Endodermal cell (in vitro differentiated cells): Measurements from ENCODE around the gene PCK2. TPM values are rescaled to one million over a fixed set of nuclear protein-coding genes. Genes with fewer than 3 reads are reported as not detected.
A peak's percentile ranks its signal among the peaks of the same experiment; 100 is the strongest.

Experiments used
- DNase-seq: peaks from one replicate; pipeline ENCODE4 v3.0.0-alpha.2; 2017
- H3K27ac ChIP-seq: 2 replicates; pipeline ENCODE4 v1.5.1; 2013; ENCODE audit warnings: mild to moderate bottlenecking, low read depth, low read length, moderate library complexity
- H3K27me3 ChIP-seq: 2 replicates; pipeline ENCODE4 v1.6.1; 2013; ENCODE audit warnings: mild to moderate bottlenecking, low read length, moderate library complexity; ENCODE audit not compliant: insufficient read depth, control insufficient read depth, poor library complexity, severe bottlenecking
- H3K36me3 ChIP-seq: 2 replicates; pipeline ENCODE4 v1.7.0; 2013; ENCODE audit warnings: mild to moderate bottlenecking, low read length, moderate library complexity; ENCODE audit not compliant: control insufficient read depth, insufficient read depth
- H3K4me1 ChIP-seq: one replicate; pipeline ENCODE4 v1.7.0; 2013; ENCODE audit warnings: low read length; ENCODE audit not compliant: control insufficient read depth, insufficient read depth
- H3K4me3 ChIP-seq: 2 replicates; pipeline ENCODE4 v1.5.1; 2013; ENCODE audit warnings: mild to moderate bottlenecking, low read length, moderate library complexity
- H3K9ac ChIP-seq: 2 replicates; pipeline ENCODE4 v1.6.1; 2013; ENCODE audit warnings: mild to moderate bottlenecking, low read length, moderate library complexity; ENCODE audit not compliant: poor library complexity, severe bottlenecking; ENCODE audit errors: extremely low read depth
- H3K9me3 ChIP-seq: 2 replicates; pipeline ENCODE4 v1.6.1; 2013; ENCODE audit warnings: mild to moderate bottlenecking, low read length, moderate library complexity; ENCODE audit not compliant: control insufficient read depth
- H3K27ac Mint-ChIP-seq: 2 replicates; pipeline ENCODE4 v1.8.0; 2020; ENCODE audit warnings: mixed read lengths
- H3K27me3 Mint-ChIP-seq: 2 replicates; pipeline ENCODE4 v1.8.0; 2021; ENCODE audit warnings: mild to moderate bottlenecking, mixed read lengths; ENCODE audit not compliant: insufficient read depth
- H3K36me3 Mint-ChIP-seq: 2 replicates; pipeline ENCODE4 v1.8.0; 2020; ENCODE audit warnings: low read depth, mixed read lengths
- H3K4me1 Mint-ChIP-seq: 2 replicates; pipeline ENCODE4 v1.8.0; 2020; ENCODE audit warnings: mixed read lengths
- H3K4me3 Mint-ChIP-seq: 2 replicates; pipeline ENCODE4 v1.8.0; 2020; ENCODE audit warnings: mild to moderate bottlenecking, moderate library complexity, mixed read lengths
- H3K9me3 Mint-ChIP-seq: 2 replicates; pipeline ENCODE4 v1.8.0; 2020; ENCODE audit warnings: mild to moderate bottlenecking, mixed read lengths
- WGBS, 2 experiments: methylation state at CpG; one replicate each; pipeline versions ENCODE4 v1.1.5 to v1.1.7; 2013; ENCODE audit warnings: missing lambda C conversion rate in 2 of 2, mixed read lengths in 1 of 2; ENCODE audit not compliant: insufficient coverage in 1 of 2, insufficient read length in 1 of 2; 5-methylcytosine and 5-hydroxymethylcytosine counted together
- total RNA-seq, 2 donors: library from RNA; stranded (reverse); fragmentation: NEBNext Ultra II Directional in 1 of 2; extraction: Animal tissue kit (Norgen Biotek cat#: 25700) in 1 of 2; gene quantifications; 2 replicates in 1 of 2; 3 replicates in 1 of 2; pipeline ENCODE4 v1.2.1, GENCODE V29; 2021
- TF ChIP-seq, protein P1 (sequence below): fragments of 200-600 bp; sonication (generic); conservative IDR thresholded peaks from 2 replicates; pipeline ENCODE4 v1.5.0; 2021; ENCODE audit warnings: antibody characterized with exemption, mild to moderate bottlenecking

PCK2 gene
- total RNA-seq, 2 donors from 2014 or later, result 37.7 to 42.8 TPM

DNA sequence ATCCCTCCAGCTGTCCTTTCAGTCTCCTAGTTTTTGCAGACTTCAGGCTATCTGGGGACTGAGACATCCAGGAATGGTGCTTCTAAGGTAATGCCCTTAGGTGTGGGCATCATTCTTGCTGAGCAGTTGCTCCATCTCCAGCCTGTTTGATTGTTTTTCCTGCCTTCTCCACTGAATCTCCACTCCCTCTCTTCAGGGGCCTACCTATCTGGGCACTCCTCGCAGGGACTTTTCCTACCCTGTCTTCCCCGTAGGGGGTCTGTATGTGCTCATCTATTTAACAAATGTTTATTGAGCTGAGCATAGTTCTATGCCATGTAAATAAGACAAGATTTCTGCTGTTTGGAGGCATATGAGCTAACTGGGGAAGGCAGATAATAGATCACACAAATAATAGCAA lies 38.9 kb downstream of the PCK2 start:
- peaks cover 5% of the 10 kb centered on the region for H3K36me3 ChIP-seq
- Mint-ChIP-seq H3K9me3 (no peaks in the 10 kb centered on the region), H3K36me3 (peaks cover under 1% of the 10 kb centered on the region), H3K4me1 (peaks cover 11% of the 10 kb centered on the region), H3K4me3 (no peak overlapping the region), H3K27ac (peak overlapping the region; percentile 30), H3K27me3 (no peaks in the 10 kb centered on the region)
- TF ChIP-seq, protein P1, sequence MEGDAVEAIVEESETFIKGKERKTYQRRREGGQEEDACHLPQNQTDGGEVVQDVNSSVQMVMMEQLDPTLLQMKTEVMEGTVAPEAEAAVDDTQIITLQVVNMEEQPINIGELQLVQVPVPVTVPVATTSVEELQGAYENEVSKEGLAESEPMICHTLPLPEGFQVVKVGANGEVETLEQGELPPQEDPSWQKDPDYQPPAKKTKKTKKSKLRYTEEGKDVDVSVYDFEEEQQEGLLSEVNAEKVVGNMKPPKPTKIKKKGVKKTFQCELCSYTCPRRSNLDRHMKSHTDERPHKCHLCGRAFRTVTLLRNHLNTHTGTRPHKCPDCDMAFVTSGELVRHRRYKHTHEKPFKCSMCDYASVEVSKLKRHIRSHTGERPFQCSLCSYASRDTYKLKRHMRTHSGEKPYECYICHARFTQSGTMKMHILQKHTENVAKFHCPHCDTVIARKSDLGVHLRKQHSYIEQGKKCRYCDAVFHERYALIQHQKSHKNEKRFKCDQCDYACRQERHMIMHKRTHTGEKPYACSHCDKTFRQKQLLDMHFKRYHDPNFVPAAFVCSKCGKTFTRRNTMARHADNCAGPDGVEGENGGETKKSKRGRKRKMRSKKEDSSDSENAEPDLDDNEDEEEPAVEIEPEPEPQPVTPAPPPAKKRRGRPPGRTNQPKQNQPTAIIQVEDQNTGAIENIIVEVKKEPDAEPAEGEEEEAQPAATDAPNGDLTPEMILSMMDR, result no peak
- no peaks in the 10 kb centered on the region for H3K27me3 ChIP-seq
- no peaks in the 10 kb centered on the region for H3K9me3 ChIP-seq
- H3K4me1 ChIP-seq, result no peaks in the 10 kb centered on the region
- DNase-seq, result no peak
- H3K27ac ChIP-seq, result no peak overlapping the region
- 96% methylated on average over 2 of the region's 2 CpGs; no CpG with 5 or more reads in 1 of the 2 experiments for WGBS, 2 experiments
- no peak overlapping the region for H3K4me3 ChIP-seq
- H3K9ac ChIP-seq, result no peak overlapping the region

DNA sequence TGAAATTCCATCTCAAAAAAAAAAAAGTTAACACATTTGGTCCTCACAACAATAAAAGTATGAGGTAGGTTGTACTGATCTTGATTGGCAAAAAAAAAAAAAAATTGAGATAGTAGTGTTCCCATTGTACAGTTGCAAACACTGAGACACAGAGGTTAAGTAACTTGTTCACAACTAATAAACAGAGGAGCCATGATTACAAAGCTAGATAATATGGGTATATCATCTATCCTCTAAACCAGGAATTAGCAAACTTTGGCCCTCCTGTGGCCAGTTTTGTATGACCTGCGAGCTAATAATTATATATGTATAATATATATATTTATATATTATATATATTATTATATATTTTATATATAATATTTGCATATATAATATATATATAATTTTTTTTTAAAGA lies 39.6 kb downstream of the PCK2 start:
- no peaks in the 10 kb centered on the region for H3K9me3 Mint-ChIP-seq
- Histone ChIP-seq H3K9ac (no peak overlapping the region), H3K4me1 (no peaks in the 10 kb centered on the region), H3K27ac (no peak overlapping the region), H3K36me3 (peaks cover 12% of the 10 kb centered on the region), H3K27me3 (no peaks in the 10 kb centered on the region), H3K4me3 (no peak overlapping the region), H3K9me3 (no peaks in the 10 kb centered on the region)
- H3K27ac Mint-ChIP-seq, result no peak overlapping the region
- peaks cover 11% of the 10 kb centered on the region for H3K4me1 Mint-ChIP-seq
- H3K27me3 Mint-ChIP-seq, result no peaks in the 10 kb centered on the region
- no CpG with 5 or more reads among the region's 1 CpG for WGBS, 2 experiments
- DNase-seq, result no peak
- TF ChIP-seq, protein P1, result no peak
- no peak overlapping the region for H3K4me3 Mint-ChIP-seq
- peaks cover 8% of the 10 kb centered on the region for H3K36me3 Mint-ChIP-seq

DNA sequence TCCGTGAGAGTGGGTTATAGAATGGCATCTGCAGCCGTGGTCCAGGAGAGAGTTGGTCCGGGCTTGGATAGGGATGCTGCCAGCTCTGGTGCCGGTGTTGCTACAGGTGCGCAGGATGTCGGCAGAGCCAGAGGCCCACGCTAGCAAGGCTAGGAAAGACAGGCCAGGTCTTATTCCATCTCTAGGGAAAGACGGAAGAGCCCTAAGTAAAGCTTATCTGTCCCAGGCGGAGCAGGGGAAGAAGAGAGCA lies 41.4 kb downstream of the PCK2 start:
- H3K27ac Mint-ChIP-seq, result no peak overlapping the region
- no peaks in the 10 kb centered on the region for H3K27me3 ChIP-seq
- WGBS, 2 experiments, result 13 to 21% methylated on average over 7 to 9 of the region's 9 CpGs
- H3K9me3 ChIP-seq, result no peaks in the 10 kb centered on the region
- H3K36me3 ChIP-seq, result peaks cover 23% of the 10 kb centered on the region
- peaks cover 20% of the 10 kb centered on the region for H3K36me3 Mint-ChIP-seq
- no peaks in the 10 kb centered on the region for H3K4me1 ChIP-seq
- TF ChIP-seq, protein P1, result no peak
- H3K9me3 Mint-ChIP-seq, result no peaks in the 10 kb centered on the region
- peak overlapping the region; percentile 82 for H3K4me3 ChIP-seq
- H3K4me3 Mint-ChIP-seq, result peak overlapping the region; percentile 71
- DNase-seq, result no peak
- H3K27me3 Mint-ChIP-seq, result no peaks in the 10 kb centered on the region
- no peak overlapping the region for H3K9ac ChIP-seq
- peaks cover 20% of the 10 kb centered on the region for H3K4me1 Mint-ChIP-seq
- H3K27ac ChIP-seq, result no peak overlapping the region
